Erythroblast (primary cell): ENCODE measurements around the gene PDGFA.

Experiments used
- GATA1 ChIP-seq: IDR thresholded peaks from 2 replicates; pipeline ENCODE4 v1.6.1; 2011; ENCODE audit warnings: low read depth, mild to moderate bottlenecking, control low read depth, low read length, moderate library complexity
- POLR2A ChIP-seq: IDR thresholded peaks from 2 replicates; pipeline ENCODE4 v1.6.1; 2011; ENCODE audit warnings: mild to moderate bottlenecking, low read length

- no peak for TF ChIP-seq POLR2A
- no peak for TF ChIP-seq GATA1
Measured at GRCh38 chr7:465710-466400, 53.8 kb downstream of the PDGFA start.
